Erythroblast (primary cell): Measurements from ENCODE around the gene TMEM242.

Experiments used
- DNase-seq, 2 experiments: peaks; one replicate each; lab custom pipeline; 2025; lab: John Stamatoyannopoulos, UW
- GATA1 ChIP-seq: IDR thresholded peaks from 2 replicates; pipeline ENCODE4 v1.6.1; 2011; ENCODE audit warnings: low read depth, mild to moderate bottlenecking, control low read depth, low read length, moderate library complexity
- POLR2A ChIP-seq: IDR thresholded peaks from 2 replicates; pipeline ENCODE4 v1.6.1; 2011; ENCODE audit warnings: mild to moderate bottlenecking, low read length

TMEM242 gene

DNA sequence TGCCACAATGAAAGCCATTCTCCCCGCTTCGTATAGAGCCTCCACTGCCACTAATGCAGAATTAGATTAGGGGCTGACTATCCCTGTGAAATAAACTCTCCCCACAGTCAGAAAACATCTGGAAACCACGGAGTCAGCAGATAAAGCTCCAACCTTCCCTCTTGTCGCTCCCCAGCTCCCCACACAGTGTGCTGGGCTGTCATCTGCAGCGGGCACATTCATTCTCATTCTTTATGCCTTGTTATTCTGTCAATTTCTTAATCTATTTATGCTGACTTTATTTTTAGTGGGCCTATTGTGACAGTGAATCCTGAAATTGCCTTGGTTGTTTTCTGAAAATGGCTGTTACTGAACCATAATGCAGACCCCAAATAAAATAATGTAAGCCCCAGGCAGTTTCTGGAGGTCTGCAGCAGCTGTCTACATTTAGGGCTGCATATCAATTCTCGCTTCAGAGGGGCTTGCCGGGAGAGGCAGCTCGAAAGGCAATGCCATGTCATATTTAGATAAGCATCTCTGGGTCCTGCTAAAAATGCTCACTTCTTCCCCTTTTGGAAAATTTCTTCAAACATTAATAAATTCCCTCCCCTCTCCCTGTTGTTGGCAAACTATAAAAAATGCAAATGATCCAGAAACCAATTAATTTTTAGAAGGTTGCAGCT, 71.6 kb downstream of the TMEM242 start:
- no peak for DNase-seq
- TF ChIP-seq POLR2A (no peak), GATA1 (no peak)

DNA sequence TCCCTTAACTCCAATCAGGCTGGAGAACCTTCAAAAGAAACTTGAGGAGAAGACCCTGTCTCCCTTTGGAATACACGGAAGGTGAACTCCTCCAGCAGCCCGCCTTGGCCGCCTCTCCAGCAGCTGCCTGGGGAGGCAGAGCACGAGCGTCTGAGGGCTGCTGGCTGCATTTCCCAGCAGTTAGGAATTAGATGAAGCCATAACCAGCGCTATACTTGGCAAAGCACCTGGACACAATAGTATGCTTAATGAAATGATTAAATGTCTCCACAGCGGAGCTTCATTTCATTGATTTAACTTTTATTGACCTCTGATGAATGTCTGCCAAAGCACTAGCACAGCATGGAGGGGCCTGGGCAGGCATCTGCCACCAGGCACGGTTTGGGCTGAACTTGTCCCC, 73.5 kb downstream of the TMEM242 start:
- no peak for DNase-seq
- no peak for TF ChIP-seq GATA1
- no peak for TF ChIP-seq POLR2A

DNA sequence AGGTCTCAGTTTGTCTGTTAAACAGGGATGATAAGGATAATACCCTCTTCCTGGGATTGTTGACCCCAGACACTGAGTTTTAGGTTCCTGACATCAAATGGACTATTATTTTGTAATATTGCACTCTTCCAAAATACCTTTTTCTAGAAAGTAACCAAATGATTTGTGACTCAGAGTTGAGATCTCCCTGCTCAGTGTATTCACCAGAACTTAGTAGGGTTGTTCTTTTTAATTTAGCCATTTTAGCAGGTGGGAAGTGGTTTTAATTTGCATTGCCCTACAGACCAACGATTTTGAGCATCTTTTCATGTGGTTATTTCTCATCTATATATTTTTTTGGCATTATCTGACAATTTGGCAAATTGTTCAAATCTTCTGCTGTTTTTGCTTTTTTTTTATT, 75.1 kb downstream of the TMEM242 start:
- DNase-seq: no peak
- TF ChIP-seq POLR2A (no peak), GATA1 (no peak)

DNA sequence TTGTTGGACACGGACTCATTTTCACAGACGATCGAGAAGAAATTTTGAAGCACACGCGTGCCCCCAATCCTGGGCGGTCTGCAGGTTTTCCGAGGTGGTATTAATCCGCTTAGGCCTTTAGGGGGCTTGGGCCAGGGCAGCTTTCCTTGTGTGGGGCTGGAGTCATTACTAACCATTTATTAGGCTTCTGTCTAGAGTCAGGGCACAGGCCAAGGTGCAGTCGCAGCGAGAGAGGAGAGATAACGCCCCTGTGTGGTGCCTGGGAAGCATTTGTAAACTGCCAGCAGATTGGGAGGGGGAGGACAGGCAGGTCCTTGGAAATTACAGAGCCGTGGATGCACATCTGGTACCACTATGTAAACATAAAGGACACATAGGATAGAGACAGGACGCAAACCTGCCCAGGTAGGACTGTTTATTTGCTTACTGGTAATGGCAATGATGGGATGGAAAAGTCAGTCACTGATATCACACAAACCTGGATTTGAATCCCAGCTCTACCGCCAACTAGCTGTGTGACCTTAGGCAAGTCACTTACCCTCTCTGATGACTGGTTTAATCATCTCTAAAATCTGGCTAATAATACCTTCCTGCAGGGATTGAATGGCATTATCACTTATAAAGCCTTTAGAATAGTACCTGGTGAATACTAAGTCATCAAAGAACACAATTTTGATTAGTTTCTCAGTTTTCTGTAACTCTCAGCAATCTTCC, 76.4 kb downstream of the TMEM242 start:
- no peak for TF ChIP-seq GATA1
- TF ChIP-seq POLR2A: no peak
- no peak for DNase-seq

DNA sequence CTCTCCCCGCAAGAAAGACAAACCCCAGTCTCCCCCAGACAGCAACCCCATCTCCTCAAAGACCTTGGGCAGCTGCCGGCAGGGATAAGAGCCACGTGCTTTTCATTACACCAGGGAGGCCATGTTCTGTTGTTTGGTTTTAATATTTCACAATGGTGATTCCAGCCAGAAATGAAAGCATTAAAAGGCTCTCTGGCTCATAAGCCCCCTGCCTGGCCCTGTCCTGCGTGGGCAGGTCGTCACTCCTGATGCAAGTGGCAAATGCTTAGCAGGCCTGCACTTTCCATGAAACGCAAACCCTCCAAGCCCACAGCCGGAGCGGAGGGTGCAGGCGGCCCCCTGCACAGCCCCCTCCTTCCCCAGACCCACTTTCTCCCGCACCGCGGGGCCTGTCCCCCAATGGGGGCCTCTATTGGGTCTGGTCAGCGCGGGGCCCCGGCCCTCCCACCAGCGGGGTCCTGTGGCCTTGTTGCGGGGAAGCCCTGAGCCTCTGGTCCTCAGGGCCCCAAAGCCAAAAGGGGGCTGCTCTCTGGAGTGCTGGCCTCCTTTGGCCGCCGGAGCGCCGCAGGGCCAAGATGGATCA, 77.2 kb downstream of the TMEM242 start:
- no peak for TF ChIP-seq GATA1
- TF ChIP-seq POLR2A: no peak
- no peak for DNase-seq

DNA sequence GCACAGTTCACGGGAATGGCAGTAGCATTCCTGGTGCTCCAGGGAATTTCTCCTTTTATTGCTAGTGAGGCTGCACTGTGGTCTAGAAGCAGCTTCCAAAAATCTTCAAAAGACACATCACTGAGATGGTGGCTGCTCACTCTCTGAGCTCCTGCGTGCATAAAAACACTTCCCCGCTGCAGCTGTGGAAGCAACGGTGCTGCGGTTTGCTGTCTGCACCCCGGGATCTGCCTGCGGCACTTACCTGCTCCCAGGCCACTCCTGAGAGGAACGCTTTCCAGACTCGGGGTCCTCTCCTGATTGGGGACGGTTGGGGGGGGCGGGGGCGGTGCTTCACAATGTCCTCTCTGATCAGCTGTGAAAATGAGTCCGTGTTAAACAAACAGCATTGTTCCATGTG, 77.9 kb downstream of the TMEM242 start:
- DNase-seq: no peak

DNA sequence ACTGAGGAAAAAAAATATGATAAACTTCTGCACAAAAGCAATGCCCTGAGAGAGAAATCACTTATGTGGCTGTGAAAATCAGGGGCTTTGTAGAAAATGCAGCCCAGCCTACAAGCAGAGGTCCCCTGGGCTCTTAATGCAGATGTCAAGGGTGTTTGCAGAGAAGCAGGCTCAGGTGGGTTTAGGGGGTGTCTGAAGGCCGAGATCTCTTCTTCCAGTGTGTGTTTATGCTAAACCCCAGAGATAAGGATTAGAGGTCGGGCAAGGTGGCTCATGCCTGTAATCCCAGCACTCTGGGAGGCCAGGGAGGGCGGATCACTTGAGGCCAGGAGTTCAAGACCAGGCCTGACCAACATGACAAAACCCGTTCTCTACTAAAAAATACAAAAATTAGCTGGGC, 78.5 kb downstream of the TMEM242 start:
- TF ChIP-seq GATA1 (no peak), POLR2A (no peak)
- no peak for DNase-seq

More for the DNA sequence above, 77.9 kb downstream of the TMEM242 start:
- no peak for TF ChIP-seq POLR2A
- no peak for TF ChIP-seq GATA1

DNA sequence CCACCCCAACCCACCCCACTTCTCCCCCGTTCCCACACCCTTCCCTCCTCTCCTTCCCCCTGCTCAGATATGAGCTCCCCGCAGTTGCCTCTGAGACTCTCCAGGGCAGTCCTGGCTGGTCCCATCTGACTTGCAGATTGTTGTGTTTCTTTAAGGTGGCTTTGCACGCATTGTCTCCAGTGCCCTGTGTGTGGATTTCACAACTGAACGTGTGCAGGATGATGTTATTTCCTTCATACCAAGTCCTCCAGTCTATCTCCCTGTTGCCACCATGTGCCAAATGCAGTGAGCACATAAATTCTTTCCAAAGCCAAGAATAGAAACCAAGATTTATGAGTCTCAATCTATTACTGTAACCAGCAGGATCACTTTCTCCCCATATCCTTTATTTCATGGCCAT, 79.1 kb downstream of the TMEM242 start:
- no peak for TF ChIP-seq GATA1
- TF ChIP-seq POLR2A: no peak
- DNase-seq: no peak

DNA sequence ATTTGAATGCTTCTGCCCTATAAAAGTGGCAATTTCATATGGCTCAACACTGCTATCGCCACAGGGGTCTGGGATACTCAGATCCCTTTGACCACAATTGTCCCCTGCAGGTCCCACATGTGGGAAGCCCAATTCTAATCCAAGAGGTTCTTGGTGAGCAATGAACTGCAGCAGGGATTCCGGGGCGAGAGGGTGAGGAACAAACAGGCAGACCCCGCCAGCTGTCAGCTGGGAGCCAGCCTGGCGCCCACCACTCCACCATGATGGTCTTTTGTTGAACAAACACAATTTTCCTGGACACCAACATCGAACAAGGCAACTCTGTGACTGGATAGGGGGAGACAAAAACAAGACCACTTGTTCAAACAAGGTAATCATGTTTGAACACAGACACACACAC, 80.5 kb downstream of the TMEM242 start:
- TF ChIP-seq GATA1 (no peak), POLR2A (no peak)
- DNase-seq: no peak

DNA sequence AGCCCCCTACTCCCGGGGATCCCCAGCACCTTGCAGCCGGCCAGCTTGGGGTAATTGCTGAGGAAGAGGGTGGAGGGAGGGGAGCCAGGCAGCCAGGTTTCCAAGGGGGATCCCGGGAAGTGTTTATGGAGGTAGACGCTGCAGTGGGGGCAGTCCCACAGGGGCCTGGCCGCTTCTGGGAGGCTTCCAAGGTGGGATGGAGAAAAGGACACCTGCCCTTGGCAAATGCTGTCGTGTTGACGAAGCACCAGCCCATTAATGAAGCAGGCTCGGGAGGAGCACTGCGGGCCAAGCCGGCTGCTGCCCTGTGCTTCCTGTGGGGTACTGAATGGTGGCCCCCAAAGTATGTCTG, 82.4 kb downstream of the TMEM242 start:
- no peak for DNase-seq
- TF ChIP-seq POLR2A: no peak
- TF ChIP-seq GATA1: no peak

DNA sequence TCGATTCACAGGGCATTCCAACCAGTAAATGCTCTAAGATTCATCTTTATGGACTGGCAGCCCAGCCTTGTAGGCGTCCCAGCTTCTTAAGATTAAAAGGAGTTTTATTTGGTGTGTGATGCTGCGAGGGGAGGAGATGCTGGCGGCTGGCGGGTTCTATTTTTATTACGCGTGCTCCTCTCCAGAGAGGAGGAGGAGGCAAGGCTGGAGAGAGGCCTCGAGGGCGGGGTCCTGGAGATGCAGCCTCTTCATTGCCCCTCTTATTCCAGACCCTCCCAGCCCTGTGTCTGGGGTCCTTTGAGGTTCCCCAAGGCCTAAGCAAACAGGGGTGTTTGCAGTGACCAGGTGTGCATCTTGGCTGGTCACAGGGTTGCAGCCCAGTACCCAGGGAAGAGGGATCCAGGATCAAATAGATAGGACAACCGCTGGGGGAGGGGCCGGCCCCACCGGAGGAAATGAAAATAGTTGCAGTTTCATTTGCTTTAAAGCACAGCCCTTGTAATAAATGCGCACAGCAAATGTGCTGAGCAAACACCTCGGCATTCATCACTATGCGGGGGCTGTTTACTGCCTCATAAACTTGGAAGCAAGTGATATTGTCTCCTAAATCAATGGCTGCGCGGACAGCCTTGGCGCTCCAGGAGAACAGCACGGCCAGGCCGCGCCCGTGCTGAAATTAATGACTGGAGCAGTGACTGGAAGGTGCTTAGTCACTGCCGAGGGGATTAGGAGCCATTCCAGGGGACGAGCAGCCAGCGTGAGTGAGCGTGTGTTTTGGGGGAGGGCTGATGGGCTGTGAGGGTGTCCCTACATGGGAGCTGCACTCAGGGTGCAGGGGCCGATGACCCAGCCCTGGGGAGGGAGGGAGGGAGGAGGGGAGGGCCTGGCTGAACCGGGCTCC, 83.0 kb downstream of the TMEM242 start:
- peak in 1 of 2 experiments; percentile 7 for DNase-seq
- TF ChIP-seq POLR2A (no peak), GATA1 (no peak)

DNA sequence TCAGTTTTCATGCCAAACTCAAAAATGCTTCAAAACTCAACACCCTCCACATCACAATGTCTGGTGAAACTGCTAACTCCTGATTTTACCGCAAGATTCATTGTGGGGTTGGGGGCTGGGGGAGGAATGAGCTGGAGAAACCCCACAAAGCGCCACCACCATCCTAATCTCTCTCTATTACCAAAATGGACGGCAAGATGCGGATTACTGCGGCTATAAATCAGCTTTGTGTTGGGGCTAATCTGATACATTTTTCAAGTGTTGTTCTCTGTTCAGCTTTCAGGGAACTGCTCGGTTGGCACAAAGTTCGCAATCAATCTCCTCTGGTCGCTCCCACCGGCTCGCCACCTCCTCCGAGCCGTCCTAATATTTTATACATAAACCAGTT, 83.7 kb downstream of the TMEM242 start:
- TF ChIP-seq POLR2A (no peak), GATA1 (no peak)
- no peak for DNase-seq
